GM21367 (cell line): ENCODE data around the gene LCN6.
"Not testable (repeated sequence)": the region's sequence is repeated elsewhere in the genome, so short reads cannot be mapped to it uniquely, and the experiment has no call there.

Source experiments
- ATAC-seq: cut with Tn5 transposase; IDR thresholded peaks from one replicate; pipeline ENCODE4 v1.9.1; 2021; ENCODE audit not compliant: unreplicated experiment

The LCN6 gene

GRCh38 chr9:136760424-136760823 is 12.1 kb upstream of the LCN6 start:
- no peak for ATAC-seq

- ATAC-seq = no peak
These were observed 11.4 kb upstream of the LCN6 start for GRCh38 chr9:136759436-136760325.

- ATAC-seq = no peak
These were observed 10.7 kb upstream of the LCN6 start for GRCh38 chr9:136759001-136759400.

- no peak for ATAC-seq
These were observed 9.4 kb upstream of the LCN6 start for GRCh38 chr9:136757751-136758140.

- ATAC-seq = no peak
These were observed 9.0 kb upstream of the LCN6 start for GRCh38 chr9:136757328-136757727.

- no peak for ATAC-seq
These were observed 8.5 kb upstream of the LCN6 start for GRCh38 chr9:136756836-136757235.

- no peak for ATAC-seq
These were observed 7.8 kb upstream of the LCN6 start for GRCh38 chr9:136756134-136756438.

- not testable (repeated sequence) for ATAC-seq
These were observed 7.2 kb upstream of the LCN6 start for GRCh38 chr9:136755302-136756133.

GRCh38 chr9:136754626-136755301 is 6.4 kb upstream of the LCN6 start:
- ATAC-seq = no peak

- ATAC-seq = no peak
These were observed 5.8 kb upstream of the LCN6 start for GRCh38 chr9:136754059-136754572.

GRCh38 chr9:136753371-136754058 is 5.2 kb upstream of the LCN6 start:
- ATAC-seq = no peak

- no peak for ATAC-seq
These were observed 3.5 kb upstream of the LCN6 start for GRCh38 chr9:136751814-136752213.

GRCh38 chr9:136751244-136751643 is 2.9 kb upstream of the LCN6 start:
- ATAC-seq = no peak

- ATAC-seq = no peak
These were observed 2.2 kb upstream of the LCN6 start for GRCh38 chr9:136750526-136750925.

GRCh38 chr9:136748666-136749611 is 614 bp upstream of the LCN6 start:
- no peak for ATAC-seq

- ATAC-seq = no peak
These were observed 914 bp downstream of the LCN6 start for GRCh38 chr9:136747161-136748060.

GRCh38 chr9:136746621-136747020 is 1.7 kb downstream of the LCN6 start:
- ATAC-seq = no peak

GRCh38 chr9:136746155-136746490 is 2.2 kb downstream of the LCN6 start:
- ATAC-seq = no peak
